CD1c-positive myeloid dendritic cell (primary cell): ENCODE measurements around the gene HPSE2.
"Not testable (repeated sequence)": the region's sequence is repeated elsewhere in the genome, so short reads cannot be mapped to it uniquely, and the experiment has no call there.

Source experiments
- DNase-seq: peaks from one replicate; pipeline ENCODE4 v3.0.0-alpha.2; 2016; ENCODE audit errors: extremely low spot score

The HPSE2 gene

DNA sequence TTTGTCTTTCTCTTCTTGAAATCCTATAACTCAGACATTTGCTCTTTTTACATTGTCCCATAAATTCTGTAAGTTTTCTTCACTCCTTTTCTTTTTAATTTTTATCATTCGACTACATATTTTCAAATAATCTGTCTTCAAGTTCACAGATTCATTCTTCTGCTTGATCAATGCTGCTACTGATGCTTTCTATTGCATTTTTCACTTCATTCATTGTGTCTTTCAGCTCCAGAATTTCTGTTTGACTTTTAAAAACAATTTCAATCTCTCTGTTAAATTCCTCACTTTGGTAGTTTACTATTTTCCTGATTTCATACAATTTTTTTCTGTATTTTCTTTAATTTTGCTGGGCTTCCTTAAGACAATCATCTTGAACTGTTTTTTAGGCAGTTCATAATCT, 230.4 kb downstream of the HPSE2 start:
- DNase-seq: no peak

DNA sequence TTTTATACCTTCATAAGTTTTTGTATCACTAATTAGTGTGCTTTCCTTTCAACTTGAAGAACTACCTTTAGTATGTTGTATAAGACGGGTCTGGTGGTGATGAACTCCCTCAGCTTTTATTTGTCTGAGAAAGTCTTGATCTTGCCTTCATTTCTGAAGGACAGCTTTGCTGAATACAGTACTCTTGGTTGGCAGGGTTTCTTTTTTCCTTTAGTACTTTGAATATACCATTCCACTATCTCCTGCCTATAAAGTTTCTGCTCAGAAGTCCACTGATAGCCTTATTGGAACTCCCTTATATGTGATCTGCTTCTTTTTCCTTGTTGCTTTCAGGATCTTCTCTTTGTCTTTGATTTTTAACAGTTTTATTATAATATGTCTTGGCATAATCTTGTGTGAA, 230.9 kb downstream of the HPSE2 start:
- DNase-seq: no peak

DNA sequence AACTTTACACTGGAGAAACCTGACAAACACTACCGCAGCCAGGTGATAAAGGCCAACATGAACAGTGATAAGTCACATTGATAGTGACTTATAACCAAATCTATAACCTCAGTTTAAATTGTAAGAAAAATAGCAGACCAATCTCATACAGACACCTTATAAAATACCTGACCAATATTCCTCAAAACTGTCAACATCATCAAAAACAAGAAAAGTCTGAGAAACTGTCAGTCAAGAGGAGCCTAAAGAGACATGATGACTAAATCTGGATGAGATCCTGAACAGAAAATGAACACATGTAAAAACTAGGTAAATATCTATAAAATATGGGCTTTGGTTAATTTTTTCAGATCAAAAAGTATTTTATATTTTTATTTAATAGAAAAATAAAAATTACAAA, 233.3 kb downstream of the HPSE2 start:
- DNase-seq: no peak

DNA sequence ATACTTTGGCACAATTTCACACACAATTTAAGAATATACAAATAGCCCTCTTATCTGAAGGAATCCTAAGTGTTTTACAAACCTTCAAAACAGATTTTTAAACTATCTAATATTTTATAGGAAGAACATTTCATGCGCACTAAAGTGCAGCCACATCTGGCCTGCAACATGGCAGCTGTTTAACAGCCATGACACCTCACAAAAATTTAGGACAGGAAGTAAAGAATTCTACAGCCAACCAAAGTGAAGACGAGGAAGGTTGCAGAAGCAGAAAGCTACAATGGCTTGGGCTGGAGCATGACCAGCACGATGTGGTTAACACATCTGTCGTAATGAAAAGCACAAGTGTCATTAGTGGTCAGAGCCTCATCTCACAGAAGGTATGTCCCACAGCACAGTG, 238.1 kb downstream of the HPSE2 start:
- no peak for DNase-seq

DNA sequence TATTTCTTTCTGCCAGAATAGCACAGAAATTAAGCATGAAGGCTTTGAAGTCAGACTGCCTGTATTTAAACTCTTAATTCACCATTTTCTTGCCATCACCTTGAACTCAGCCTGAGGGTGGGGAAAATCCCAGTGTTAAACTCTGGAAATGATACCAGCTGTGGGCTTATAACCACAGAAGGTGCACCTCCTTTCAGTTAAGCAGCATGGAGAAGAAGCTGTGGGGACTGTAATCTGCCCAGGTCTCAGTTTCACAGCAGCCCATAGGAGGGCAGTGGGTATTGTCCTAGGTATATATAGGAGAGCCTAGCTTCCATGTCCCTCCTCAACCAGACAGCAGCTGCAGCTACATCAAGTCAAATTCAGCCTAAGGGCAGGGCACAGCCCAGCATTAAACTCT, 241.6 kb downstream of the HPSE2 start:
- DNase-seq: no peak

DNA sequence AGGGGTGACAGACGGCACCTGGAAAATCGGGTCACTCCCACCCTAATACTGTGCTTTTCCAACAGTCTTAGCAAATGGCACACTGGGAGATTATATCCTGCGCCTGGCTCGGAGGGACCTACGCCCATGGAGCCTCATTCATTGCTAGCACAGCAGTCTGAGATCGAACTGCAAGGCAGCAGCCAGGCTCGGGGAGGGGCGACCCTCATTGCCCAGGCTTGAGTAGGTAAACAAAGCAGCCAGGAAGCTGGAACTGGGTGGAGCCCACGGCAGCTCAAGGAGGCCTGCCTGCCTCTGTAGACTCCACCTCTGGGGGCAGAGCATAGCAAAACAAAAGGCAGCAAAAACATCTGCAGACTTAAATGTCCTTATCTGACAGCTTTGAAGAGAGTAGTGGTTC, 251.9 kb downstream of the HPSE2 start:
- DNase-seq: not testable (repeated sequence)

DNA sequence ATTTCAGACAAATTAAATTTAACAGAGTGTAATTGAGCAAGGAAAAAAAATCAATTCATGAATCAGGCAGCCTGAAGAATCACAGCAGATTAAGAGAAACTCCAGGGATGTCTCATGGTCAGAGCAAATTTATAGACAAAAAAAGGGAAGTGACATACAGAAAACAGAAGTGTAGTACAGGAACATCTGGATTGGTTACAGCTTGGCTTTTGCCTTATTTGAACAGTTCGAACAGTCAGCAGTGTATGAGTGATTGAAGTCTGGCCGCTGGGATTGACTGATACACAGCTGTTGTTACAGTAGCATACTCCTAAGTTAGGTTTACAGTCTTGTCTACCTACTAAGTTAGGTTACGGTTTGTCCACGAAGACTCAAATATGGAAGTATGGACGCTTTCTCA, 255.3 kb downstream of the HPSE2 start:
- DNase-seq: peak; percentile 31

DNA sequence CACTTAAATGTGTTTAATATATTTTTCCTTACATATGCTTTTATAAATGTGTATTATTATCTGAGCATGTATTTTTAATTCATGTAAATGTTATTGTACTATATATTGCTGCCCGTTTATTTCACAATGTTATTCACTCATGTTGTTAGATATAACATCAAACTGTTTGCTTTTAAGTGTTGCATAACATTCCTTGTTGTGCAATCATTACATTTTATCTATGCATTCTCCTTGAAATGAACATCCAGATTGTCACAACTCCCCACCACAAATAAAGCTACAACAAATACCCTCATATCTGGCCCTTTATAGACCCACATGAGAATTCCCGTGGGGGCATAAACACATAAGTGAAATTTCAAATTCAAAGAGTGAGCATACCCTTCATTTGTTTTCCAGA, 264.2 kb downstream of the HPSE2 start:
- DNase-seq: no peak

DNA sequence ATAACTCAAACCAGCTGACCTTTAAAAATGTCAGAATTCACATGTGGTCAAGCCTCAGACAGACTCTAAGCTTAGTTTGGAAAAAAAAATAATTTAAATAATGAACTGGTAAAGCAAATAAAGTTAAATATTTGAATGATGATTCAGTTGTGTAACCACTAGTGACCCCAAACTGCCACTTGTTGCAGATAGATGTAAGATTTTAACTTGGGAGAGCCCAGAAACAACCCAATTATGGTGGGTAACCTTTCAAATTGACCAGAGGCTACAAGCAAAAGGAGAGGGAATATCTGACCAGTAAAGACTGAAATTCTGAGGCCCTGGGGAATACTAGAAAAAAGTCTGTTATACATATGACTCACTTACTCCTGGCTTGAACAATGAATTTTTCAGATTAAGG, 268.1 kb downstream of the HPSE2 start:
- no peak for DNase-seq

DNA sequence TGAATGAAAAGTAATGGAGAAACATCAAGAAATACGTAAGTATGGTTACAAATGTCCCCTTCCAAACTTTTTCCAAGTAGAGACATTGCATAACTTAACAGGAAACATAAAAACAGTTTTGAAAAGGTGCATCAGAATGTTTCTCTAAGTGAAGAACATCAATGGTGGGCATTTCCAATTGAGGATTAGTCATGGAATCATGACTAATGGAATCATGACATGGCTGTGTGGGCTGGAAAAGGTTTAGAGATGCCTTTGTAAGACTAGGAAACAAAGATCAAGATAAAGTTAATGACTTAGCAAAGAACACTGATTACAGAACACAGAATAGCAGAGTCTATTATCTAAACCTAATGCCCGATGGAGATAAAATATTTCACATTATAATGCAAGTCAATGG, 272.0 kb downstream of the HPSE2 start:
- no peak for DNase-seq

DNA sequence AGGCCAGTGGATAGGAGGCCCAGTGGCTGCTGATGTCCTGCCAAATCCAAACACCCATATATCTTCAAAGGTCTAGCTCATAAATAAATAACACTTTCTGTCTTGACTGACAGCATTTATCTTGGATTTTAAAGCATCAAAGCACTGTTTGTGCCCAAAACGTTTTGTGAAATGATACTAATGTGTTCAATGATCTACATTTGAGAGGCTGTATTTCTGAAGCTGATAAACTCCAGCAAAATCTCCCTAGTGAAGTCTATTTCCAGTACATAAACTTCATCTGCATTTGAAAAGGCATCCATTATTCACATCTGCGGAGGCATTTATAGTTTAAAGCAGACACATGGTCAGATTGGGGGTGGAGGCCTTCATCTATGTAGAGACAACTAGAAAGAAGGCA, 276.3 kb downstream of the HPSE2 start:
- DNase-seq: no peak

DNA sequence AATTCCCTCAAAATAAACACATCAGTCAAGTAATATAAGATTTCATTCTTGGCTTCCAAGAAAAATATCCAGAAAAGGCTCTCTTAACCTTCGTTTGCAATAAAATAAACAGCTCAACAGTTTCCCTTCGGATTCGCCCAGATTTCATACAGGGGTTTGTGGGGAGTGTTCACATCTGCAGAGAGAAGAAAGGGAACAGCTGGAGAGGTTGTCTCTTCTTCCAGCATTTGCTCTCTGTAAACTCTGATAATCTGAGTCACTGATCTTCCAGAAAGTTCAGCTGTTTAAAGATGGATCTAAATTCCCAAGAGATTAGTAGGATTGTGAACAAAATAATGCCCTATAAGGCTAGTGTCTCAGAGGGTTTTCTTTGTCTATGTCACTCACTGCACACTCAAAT, 277.9 kb downstream of the HPSE2 start:
- DNase-seq: no peak

DNA sequence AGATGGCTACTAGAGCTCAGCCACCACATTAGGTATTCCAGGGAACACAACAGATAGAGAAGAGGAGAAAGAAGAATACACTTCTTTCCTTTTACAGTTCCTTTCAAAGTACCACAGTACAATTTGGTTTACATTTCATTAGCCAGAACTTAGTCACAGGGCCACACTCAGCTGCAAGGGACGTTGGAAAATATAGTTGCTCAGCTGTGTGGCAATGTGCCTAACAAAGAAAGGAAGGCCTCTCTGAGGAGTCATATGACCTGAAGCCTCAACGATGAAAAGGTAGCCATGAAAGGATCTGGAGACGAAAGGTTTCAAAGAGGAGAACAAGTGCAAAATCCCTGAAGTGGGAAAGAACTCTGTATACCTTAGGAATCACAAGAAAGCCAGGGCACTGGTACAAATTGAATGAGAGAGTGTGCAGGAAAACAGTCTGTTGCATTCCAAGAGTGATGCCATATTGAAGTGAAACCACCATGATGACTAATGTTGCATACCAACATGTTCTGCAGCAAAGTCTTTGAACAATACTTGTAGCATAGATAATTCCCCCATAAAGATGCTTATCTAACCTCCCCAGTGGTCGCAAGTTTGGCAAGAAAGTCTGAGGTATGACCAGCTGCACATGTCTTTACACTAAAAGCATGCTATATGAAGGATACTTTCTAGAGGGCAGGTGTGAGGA, 278.9 kb downstream of the HPSE2 start:
- DNase-seq: no peak

DNA sequence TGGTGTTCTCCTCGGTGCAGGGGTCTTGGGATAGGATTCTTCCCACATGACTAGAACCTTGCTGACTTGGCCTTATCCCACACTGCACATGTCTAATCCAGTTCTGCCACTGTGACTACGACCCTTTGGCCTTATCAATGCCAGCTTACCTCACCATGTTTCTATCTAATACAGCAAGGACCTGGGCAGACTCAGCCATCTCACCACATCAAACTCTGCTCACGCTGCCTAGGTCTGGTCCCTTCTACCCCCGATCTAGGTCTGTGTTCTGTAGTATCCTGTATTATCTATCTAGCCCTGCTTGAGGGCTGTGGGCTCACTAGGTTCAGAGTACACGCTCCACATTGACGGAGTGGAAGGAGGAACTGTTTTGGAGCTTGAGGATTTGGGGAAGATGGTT, 282.4 kb downstream of the HPSE2 start:
- no peak for DNase-seq

DNA sequence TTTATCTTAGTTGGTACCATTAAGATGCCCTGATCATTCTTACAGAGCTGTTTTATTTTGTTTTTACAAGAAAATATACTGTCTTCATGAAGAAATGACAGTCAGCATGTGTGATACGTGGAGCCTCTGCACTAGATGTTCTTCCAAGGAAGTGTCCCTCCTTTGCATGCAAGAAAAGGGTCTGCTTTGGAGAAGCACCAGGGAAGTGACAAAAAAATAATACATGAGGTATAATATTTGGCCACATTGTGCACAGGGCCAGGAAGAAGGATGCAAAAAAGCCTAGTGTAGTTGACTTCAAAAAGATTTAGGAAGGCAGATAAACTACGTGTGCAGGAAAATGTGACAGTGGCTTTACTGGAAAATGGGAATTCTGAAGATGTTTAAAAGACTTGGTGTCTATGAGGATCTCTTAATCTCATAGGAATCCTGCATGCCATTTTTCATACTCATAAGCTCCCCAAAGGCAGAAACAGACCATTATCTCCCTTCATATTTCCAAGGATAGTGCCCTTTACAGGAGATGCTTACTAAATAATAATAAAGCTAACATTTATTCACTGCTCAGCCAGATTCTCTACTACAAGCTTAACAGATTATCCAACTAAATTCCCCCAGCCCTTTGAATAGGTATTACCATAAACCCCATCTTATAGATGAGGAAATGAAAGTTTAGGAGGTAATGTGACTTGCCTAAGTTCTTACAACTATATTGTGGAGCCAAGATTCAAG, 284.2 kb downstream of the HPSE2 start:
- DNase-seq: no peak

DNA sequence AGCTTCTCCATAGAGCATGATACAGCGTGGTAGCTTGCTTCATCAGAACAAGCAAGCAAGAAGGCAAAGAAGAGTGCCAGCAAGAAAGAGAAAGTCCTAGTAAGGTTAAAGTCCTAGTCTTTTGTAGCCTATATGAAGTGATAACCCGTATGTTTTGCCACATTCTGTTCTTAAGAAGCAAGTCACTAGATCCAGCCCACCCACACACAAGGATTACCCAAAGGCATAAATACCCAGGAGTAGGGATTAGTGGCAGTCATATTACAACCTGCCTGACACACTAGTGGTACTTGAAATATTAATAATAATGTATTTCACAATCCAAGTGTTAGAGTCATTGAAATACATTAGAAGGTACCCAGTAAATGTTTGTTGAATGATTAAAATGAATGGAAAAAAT, 285.5 kb downstream of the HPSE2 start:
- DNase-seq: no peak

DNA sequence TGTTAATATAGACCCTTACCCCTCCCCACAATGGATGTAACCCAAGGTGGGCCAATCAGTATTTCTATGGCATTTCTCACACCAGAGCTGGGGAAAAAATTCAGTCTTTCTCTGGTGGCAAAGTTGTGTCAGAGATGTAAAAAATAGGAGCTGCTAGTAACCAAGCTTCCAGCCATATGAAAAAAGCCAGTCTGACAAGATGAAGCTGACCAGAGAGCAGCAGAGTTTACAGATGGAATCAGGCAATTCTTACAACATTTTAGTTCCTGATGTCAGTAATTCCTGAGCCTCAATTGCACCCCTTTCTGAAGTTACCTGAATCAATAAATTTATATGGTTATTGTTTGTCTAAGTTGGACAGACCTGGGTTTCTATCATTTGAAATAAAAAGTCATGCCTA, 286.3 kb downstream of the HPSE2 start:
- no peak for DNase-seq

DNA sequence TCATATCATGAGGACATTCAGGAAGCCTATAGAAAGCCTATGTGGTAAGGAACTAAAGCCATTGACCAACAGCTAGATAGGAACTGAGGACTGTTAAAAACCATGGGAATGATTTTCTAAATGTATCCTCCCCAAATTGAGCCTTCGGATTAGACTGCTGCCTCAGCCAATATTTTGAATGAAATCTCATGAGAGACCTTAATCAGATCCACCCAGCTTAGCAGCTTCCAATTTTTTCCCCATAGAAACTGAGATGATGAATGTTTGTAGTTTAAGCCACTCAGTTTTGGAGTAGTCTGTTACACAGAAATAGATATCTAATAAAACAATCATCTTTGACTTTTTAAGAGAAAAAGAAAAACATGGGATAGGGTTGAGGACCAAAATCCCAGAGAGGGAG, 292.0 kb downstream of the HPSE2 start:
- DNase-seq: no peak

DNA sequence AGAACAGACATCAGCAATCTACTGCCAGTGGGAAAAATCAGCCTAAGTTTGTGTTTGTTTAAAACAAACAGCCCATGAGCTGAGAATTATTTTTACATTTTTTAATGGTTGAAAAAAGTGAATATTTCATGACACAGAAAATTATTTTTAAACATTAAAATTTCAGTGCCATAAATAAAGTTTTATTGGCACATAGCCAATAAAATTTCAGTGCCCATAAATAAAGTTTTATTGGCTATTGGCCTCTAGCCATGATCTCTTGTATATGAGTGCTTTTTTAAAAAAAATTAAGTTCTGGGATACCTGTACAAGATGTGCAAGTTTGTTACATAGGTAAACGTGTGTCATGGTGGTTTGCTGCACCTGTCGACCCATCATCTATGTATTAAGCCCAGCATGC, 305.9 kb downstream of the HPSE2 start:
- DNase-seq: no peak

DNA sequence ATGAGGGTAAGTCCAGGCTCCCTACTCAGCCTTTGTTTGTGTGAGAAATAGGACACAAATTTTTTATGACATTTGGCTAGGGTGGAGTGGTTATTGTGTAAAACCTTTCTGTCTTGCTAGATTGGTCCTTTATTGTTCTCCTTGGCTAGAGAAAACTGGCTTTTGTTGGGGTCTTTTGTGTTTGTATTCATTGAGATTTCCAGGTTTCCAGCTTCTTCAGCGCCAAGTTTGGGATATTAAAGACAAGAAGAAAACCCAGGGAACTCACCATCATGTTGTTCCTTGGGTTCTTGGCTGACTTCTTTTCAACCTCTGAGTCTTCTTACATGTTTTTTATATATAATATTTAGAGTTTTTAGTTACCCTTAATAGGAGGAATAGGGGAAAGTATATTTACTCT, 310.0 kb downstream of the HPSE2 start:
- DNase-seq: no peak

DNA sequence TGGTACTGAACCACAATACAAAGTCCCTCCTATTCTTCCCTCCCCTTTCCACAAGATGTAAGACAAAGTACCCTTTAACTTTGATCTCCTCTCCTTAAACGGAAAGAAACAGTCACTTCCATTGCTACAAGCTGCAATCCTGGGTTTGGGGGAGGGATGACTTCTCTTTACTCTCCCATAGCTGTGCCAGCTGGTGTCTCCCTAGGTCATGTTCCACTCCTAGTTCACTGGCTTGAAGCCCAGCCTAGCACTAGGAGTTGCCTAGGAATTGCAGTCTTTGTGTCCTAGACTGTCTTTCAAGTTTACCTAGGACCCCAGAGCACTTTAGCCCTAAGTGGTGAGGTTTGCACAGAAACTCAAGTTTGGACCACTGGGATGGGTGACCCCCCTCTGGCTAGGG, 311.1 kb downstream of the HPSE2 start:
- no peak for DNase-seq

DNA sequence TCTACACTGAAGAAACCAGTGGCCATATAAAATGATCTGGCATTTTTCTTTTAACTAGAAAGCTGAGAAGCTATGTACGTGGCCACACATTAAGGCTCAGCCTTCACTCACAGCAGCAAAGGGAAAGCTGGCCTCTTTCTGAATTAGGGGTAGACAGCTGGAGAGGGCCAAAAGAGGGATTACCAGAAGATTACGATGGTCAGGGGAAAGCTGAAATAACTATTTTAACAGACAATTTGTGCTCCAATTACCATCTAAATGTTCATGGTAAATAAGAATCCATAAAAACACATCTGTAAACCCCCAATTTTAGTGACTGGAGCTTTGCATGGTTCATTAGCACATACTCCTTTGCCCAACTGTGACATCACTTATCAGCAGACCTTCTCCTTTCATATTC, 314.3 kb downstream of the HPSE2 start:
- DNase-seq: no peak

DNA sequence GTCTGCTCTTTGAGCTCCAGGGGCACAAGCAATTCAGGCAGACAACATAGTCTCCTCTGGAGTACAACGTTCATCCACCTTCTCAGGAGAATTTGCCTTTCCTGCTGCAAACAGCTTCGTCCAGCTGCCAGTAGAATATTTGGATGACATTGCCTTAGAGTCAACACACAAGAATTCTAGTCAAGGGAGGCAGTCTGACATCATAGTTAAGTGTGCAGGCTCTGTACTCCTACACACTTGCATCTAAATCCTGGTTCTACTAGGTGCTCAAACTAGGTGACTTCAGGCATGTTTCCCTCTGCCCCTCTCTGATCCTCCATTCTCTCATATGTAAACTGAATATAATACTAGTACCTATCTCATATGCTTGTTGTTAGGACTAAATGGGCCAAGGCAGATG, 314.8 kb downstream of the HPSE2 start:
- DNase-seq: no peak

DNA sequence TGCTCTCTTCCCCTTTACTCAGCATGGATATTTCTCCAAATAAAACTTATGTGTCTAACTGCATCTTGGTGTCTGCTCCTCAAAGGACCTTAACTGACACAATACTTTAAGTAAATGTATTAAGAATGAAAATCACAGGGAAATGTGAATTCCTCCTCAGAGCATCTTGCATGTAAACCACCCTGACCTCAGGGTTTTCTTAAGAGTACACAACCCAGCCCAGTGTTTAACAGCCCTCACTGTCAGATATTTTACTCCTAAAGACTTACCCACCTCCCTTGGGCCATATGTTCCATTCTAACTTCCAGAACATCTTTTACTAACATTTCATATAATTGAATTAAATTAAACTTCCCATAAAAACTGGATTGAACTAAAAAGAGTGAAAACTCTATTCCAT, 315.3 kb downstream of the HPSE2 start:
- DNase-seq: no peak
